ENCODE data around the gene TNFRSF1A. TPM values are rescaled to one million over a fixed set of nuclear protein-coding genes. Genes with fewer than 3 reads are reported as not detected.

TNFRSF1A gene
- total RNA-seq, 1 experiment from 2014 or later, result 76.7 TPM

DNA sequence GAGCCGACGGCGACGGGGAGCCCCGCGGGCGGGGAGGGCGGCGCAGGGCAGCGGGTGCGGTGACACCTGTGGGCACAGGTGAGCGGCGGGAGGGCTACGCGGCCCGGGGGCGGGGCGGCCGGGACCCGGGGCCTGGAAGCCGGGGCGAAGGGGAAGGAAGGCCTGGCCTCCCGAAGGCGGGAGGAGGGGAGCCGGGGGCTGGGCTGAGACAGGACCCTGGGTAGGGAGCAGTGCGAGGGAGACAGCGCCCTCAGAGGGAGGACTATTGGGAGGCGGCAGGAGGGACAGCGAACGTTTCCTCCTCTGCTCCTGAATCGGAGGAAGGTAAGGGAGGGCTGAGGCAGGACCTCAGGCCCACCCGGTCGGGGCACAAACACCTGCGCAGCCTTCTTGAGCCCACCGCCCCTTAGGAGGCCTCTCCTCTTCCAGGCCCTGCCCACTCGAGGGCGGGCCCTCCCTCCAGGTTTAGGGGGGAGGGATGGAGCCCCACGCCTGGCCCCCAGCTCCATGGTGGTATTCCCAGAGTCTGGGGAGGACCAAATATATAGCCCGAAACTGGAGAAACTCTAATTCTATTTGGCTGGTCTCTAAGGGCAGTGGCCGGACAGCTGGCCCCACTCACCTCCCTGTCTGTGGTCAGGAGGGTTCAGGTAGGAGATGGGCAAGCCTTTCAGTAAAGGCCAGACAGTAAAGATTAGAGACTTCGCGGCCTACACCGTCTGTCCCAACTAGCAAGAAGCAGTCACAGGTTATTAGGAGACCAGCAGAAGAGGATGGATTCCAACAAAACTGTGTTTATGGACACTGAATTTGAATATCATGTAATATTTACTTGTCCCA is 30.9 kb downstream of the TNFRSF1A start:
- DNase-seq, result no peak
- H3K4me3 Mint-ChIP-seq (ENCODE audit: low read depth, unreplicated experiment), result peak overlapping the region; percentile 73
- CTCF ChIA-PET, result interaction anchor here (0.6 to 1.0 kb wide), 3 partner anchors 14 to 247 kb away, joined by 3 to 5 read pairs (median 4); no protein-coding TSS in a partner anchor
- intact Hi-C loops (cut with micrococcal nuclease; ENCODE audit: unreplicated experiment), result no loop called here
- H3K36me3 Mint-ChIP-seq (ENCODE audit: insufficient read depth, unreplicated experiment), result peaks cover 46% of the 10 kb centered on the region
- no peak overlapping the region for H3K27ac Mint-ChIP-seq (ENCODE audit: unreplicated experiment)
- peaks cover 22% of the 10 kb centered on the region for H3K4me1 Mint-ChIP-seq (ENCODE audit: low read depth, unreplicated experiment)
- TSS peak; percentile 42 for BruUV-seq (replicated peaks)
- H3K27me3 Mint-ChIP-seq (ENCODE audit: unreplicated experiment), result no peaks in the 10 kb centered on the region
- TF ChIP-seq, protein P1, sequence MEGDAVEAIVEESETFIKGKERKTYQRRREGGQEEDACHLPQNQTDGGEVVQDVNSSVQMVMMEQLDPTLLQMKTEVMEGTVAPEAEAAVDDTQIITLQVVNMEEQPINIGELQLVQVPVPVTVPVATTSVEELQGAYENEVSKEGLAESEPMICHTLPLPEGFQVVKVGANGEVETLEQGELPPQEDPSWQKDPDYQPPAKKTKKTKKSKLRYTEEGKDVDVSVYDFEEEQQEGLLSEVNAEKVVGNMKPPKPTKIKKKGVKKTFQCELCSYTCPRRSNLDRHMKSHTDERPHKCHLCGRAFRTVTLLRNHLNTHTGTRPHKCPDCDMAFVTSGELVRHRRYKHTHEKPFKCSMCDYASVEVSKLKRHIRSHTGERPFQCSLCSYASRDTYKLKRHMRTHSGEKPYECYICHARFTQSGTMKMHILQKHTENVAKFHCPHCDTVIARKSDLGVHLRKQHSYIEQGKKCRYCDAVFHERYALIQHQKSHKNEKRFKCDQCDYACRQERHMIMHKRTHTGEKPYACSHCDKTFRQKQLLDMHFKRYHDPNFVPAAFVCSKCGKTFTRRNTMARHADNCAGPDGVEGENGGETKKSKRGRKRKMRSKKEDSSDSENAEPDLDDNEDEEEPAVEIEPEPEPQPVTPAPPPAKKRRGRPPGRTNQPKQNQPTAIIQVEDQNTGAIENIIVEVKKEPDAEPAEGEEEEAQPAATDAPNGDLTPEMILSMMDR (IDR thresholded peaks at IDR 0.05; ENCODE audit: unreplicated experiment), result no peak
- no peaks in the 10 kb centered on the region for H3K9me3 Mint-ChIP-seq (ENCODE audit: low read depth, unreplicated experiment)

DNA sequence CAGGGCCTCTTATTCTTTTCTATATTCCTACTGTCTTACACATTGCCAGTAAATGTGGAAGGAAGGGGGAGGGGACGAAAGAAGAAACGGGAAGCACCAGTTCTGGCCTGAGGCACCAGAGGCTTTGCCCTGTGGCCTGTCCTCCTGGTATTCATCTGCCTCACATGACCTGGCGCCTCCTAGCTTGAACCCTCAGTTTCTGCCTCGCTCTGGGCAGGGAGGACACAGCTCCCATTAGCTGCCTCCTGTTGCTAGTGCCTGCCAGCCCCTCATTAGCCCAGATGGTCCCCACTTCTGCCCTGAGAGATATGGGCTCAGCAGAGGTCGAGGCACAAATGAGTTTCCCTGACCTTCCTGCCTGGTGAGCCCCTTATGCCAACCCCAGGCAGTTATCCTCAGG is 34.3 kb downstream of the TNFRSF1A start:
- CTCF ChIA-PET, result interaction anchor here (0.5 kb wide), 1 partner anchor 839 kb away, joined by 6 read pairs; no protein-coding TSS in a partner anchor
- peaks cover 19% of the 10 kb centered on the region for H3K36me3 Mint-ChIP-seq (ENCODE audit: insufficient read depth, unreplicated experiment)
- no TSS peak for BruUV-seq (replicated peaks)

DNA sequence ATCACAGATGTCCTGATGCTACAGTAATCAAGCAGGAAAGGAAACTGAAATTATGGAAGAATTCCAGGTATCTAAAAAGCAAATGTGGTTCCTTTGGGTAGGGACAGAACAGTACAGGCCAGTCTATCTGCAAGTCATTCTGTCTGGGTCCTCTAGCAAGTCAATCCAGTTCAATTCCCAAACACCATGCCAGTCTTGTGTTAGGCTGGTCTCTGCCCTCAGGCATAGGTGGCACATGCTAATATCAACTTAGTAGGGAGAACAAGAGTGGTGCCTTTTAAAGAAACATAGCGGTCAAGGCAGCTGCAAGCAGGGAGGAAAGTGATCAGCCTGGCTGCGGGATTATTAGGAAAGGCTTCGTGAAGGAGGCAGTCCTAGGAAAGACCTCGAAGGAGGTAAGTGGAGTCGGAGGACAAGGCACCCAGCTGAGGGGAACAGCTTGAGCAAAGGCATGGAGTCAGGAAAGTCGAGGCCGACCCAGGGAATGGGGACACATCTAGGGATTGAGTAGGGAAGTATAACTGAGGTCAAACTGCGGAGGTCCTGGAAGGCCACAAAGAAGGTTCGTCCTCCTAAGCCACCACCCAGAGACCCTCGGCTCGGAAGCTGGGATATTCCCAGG is 35.2 kb downstream of the TNFRSF1A start:
- Mint-ChIP-seq H3K4me1 (ENCODE audit: low read depth, unreplicated experiment) (peaks cover 8% of the 10 kb centered on the region), H3K27me3 (ENCODE audit: unreplicated experiment) (no peaks in the 10 kb centered on the region), H3K36me3 (ENCODE audit: insufficient read depth, unreplicated experiment) (peaks cover 13% of the 10 kb centered on the region), H3K4me3 (ENCODE audit: low read depth, unreplicated experiment) (no peak overlapping the region), H3K27ac (ENCODE audit: unreplicated experiment) (no peak overlapping the region), H3K9me3 (ENCODE audit: low read depth, unreplicated experiment) (no peaks in the 10 kb centered on the region)
- BruUV-seq (replicated peaks), result no TSS peak
- no peak for DNase-seq
- intact Hi-C loops (cut with micrococcal nuclease; ENCODE audit: unreplicated experiment), result no loop called here
- CTCF ChIA-PET, result no interaction called here
- TF ChIP-seq, protein P1 (IDR thresholded peaks at IDR 0.05; ENCODE audit: unreplicated experiment), result no peak

More for the DNA sequence above, 34.3 kb downstream of the TNFRSF1A start:
- DNase-seq, result no peak
- H3K4me3 Mint-ChIP-seq (ENCODE audit: low read depth, unreplicated experiment), result no peak overlapping the region
- no peak overlapping the region for H3K27ac Mint-ChIP-seq (ENCODE audit: unreplicated experiment)
- H3K9me3 Mint-ChIP-seq (ENCODE audit: low read depth, unreplicated experiment), result no peaks in the 10 kb centered on the region
- H3K4me1 Mint-ChIP-seq (ENCODE audit: low read depth, unreplicated experiment), result peaks cover 14% of the 10 kb centered on the region
- TF ChIP-seq, protein P1 (IDR thresholded peaks at IDR 0.05; ENCODE audit: unreplicated experiment), result no peak
- intact Hi-C loops (cut with micrococcal nuclease; ENCODE audit: unreplicated experiment), result no loop called here
- no peaks in the 10 kb centered on the region for H3K27me3 Mint-ChIP-seq (ENCODE audit: unreplicated experiment)

DNA sequence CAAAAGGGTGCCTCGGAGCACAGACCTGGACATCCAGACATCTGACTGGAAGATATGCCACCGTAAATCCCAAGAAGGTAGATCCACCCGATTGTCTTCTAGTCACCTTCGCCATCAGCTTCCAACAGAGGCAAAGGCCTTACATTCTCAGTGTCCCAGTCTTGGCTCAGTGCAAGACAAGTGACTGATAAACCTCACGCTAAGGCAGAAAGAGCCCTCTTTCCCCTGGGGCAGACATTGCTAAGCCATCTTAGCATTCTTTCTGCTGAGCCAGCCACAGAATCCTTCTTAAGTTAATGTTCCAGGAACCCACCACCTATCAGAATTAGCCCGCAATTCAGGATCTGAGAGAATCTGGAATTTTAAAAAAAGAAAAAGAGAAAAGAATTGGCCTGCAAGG is 35.7 kb downstream of the TNFRSF1A start:
- peaks cover 8% of the 10 kb centered on the region for H3K4me1 Mint-ChIP-seq (ENCODE audit: low read depth, unreplicated experiment)
- no peak overlapping the region for H3K27ac Mint-ChIP-seq (ENCODE audit: unreplicated experiment)
- intact Hi-C loops (cut with micrococcal nuclease; ENCODE audit: unreplicated experiment), result no loop called here
- no peak for DNase-seq
- TF ChIP-seq, protein P1 (IDR thresholded peaks at IDR 0.05; ENCODE audit: unreplicated experiment), result no peak
- no TSS peak for BruUV-seq (replicated peaks)
- peaks cover 13% of the 10 kb centered on the region for H3K36me3 Mint-ChIP-seq (ENCODE audit: insufficient read depth, unreplicated experiment)
- CTCF ChIA-PET, result no interaction called here
- H3K9me3 Mint-ChIP-seq (ENCODE audit: low read depth, unreplicated experiment), result no peaks in the 10 kb centered on the region
- H3K4me3 Mint-ChIP-seq (ENCODE audit: low read depth, unreplicated experiment), result no peak overlapping the region
- no peaks in the 10 kb centered on the region for H3K27me3 Mint-ChIP-seq (ENCODE audit: unreplicated experiment)

Measured in Calu3 (cell line).